ENCODE data around the gene RADX. TPM values are rescaled to one million over a fixed set of nuclear protein-coding genes. Genes with fewer than 3 reads are reported as not detected.
"Not testable (repeated sequence)": the region's sequence is repeated elsewhere in the genome, so short reads cannot be mapped to it uniquely, and the experiment has no call there.

RADX gene
- total RNA-seq, 1 experiment from 2014 or later: 7.3 TPM

GRCh38 chrX:106649523-106650428 is 38.0 kb downstream of the RADX start:
- in situ Hi-C loops (cut with HindIII; ENCODE audit: low pct_unique_long_range_greater_than_20kb, low sequenced_read_pairs): no loop called here
- no peak for DNase-seq (ENCODE audit: low read depth, low spot score)

- DNase-seq (ENCODE audit: low read depth, low spot score); in situ Hi-C loops (cut with HindIII; ENCODE audit: low pct_unique_long_range_greater_than_20kb, low sequenced_read_pairs): not testable (repeated sequence)
These were observed 41.8 kb downstream of the RADX start for GRCh38 chrX:106653625-106654024.

GRCh38 chrX:106670631-106671030 is 58.9 kb downstream of the RADX start:
- DNase-seq (ENCODE audit: low read depth, low spot score): no peak
- in situ Hi-C loops (cut with HindIII; ENCODE audit: low pct_unique_long_range_greater_than_20kb, low sequenced_read_pairs): no loop called here

- in situ Hi-C loops (cut with HindIII; ENCODE audit: low pct_unique_long_range_greater_than_20kb, low sequenced_read_pairs): no loop called here
These were observed 60.7 kb downstream of the RADX start for GRCh38 chrX:106672527-106672926.

GRCh38 chrX:106680716-106681115 is 68.9 kb downstream of the RADX start:
- in situ Hi-C loops (cut with HindIII; ENCODE audit: low pct_unique_long_range_greater_than_20kb, low sequenced_read_pairs): no loop called here
- DNase-seq (ENCODE audit: low read depth, low spot score): peak; percentile 9

More at GRCh38 chrX:106672527-106672926, 60.7 kb downstream of the RADX start:
- no peak for DNase-seq (ENCODE audit: low read depth, low spot score)

- no peak for DNase-seq (ENCODE audit: low read depth, low spot score)
- in situ Hi-C loops (cut with HindIII; ENCODE audit: low pct_unique_long_range_greater_than_20kb, low sequenced_read_pairs): no loop called here
These were observed 72.4 kb downstream of the RADX start for GRCh38 chrX:106684207-106684606.

- in situ Hi-C loops (cut with HindIII; ENCODE audit: low pct_unique_long_range_greater_than_20kb, low sequenced_read_pairs): no loop called here
- DNase-seq (ENCODE audit: low read depth, low spot score): no peak
These were observed 80.8 kb downstream of the RADX start for GRCh38 chrX:106692425-106693065.

- no peak for DNase-seq (ENCODE audit: low read depth, low spot score)
- in situ Hi-C loops (cut with HindIII; ENCODE audit: low pct_unique_long_range_greater_than_20kb, low sequenced_read_pairs): no loop called here
These were observed 84.7 kb downstream of the RADX start for GRCh38 chrX:106696502-106696901.

- DNase-seq (ENCODE audit: low read depth, low spot score): no peak
- in situ Hi-C loops (cut with HindIII; ENCODE audit: low pct_unique_long_range_greater_than_20kb, low sequenced_read_pairs): no loop called here
These were observed 86.9 kb downstream of the RADX start for GRCh38 chrX:106698693-106699092.

GRCh38 chrX:106702636-106703035 is 90.9 kb downstream of the RADX start:
- in situ Hi-C loops (cut with HindIII; ENCODE audit: low pct_unique_long_range_greater_than_20kb, low sequenced_read_pairs): no loop called here
- DNase-seq (ENCODE audit: low read depth, low spot score): no peak

GRCh38 chrX:106706466-106706865 is 94.7 kb downstream of the RADX start:
- no peak for DNase-seq (ENCODE audit: low read depth, low spot score)
- in situ Hi-C loops (cut with HindIII; ENCODE audit: low pct_unique_long_range_greater_than_20kb, low sequenced_read_pairs): no loop called here

- in situ Hi-C loops (cut with HindIII; ENCODE audit: low pct_unique_long_range_greater_than_20kb, low sequenced_read_pairs): no loop called here
- peak; percentile 67 for DNase-seq (ENCODE audit: low read depth, low spot score)
These were observed 96.1 kb downstream of the RADX start for GRCh38 chrX:106707771-106708454.

GRCh38 chrX:106710771-106711170 is 99.0 kb downstream of the RADX start:
- no peak for DNase-seq (ENCODE audit: low read depth, low spot score)
- in situ Hi-C loops (cut with HindIII; ENCODE audit: low pct_unique_long_range_greater_than_20kb, low sequenced_read_pairs): no loop called here

GRCh38 chrX:106711375-106711774 is 99.6 kb downstream of the RADX start:
- in situ Hi-C loops (cut with HindIII; ENCODE audit: low pct_unique_long_range_greater_than_20kb, low sequenced_read_pairs): no loop called here
- no peak for DNase-seq (ENCODE audit: low read depth, low spot score)

- no peak for DNase-seq (ENCODE audit: low read depth, low spot score)
- in situ Hi-C loops (cut with HindIII; ENCODE audit: low pct_unique_long_range_greater_than_20kb, low sequenced_read_pairs): no loop called here
These were observed 104.2 kb downstream of the RADX start for GRCh38 chrX:106716004-106716403.

- DNase-seq (ENCODE audit: low read depth, low spot score): no peak
- in situ Hi-C loops (cut with HindIII; ENCODE audit: low pct_unique_long_range_greater_than_20kb, low sequenced_read_pairs): no loop called here
These were observed 104.7 kb downstream of the RADX start for GRCh38 chrX:106716463-106716862.

GRCh38 chrX:106718709-106719108 is 106.9 kb downstream of the RADX start:
- in situ Hi-C loops (cut with HindIII; ENCODE audit: low pct_unique_long_range_greater_than_20kb, low sequenced_read_pairs): no loop called here
- DNase-seq (ENCODE audit: low read depth, low spot score): no peak

- in situ Hi-C loops (cut with HindIII; ENCODE audit: low pct_unique_long_range_greater_than_20kb, low sequenced_read_pairs): no loop called here
These were observed 114.2 kb downstream of the RADX start for GRCh38 chrX:106725931-106726330.

More at GRCh38 chrX:106725931-106726330, 114.2 kb downstream of the RADX start:
- peak; percentile 16 for DNase-seq (ENCODE audit: low read depth, low spot score)

All from SK-MEL-5 (cell line).